ENCODE results near the gene CCER1.

Gene CCER1

GRCh38 chr12:90972226-90972625 is 17.2 kb upstream of the CCER1 start:
- no peak for DNase-seq (ENCODE audit: low spot score)
- ChIA-PET POLR2A (ENCODE audit: low non-redundant PET) (no interaction called here), CTCF (no interaction called here)
- TF ChIP-seq CTCF (conservative IDR thresholded peaks at IDR 0.05; ENCODE audit: low read depth), result no peak
- no peak overlapping the region for H3K27ac ChIP-seq

GRCh38 chr12:90970911-90971310 is 15.9 kb upstream of the CCER1 start:
- ChIA-PET POLR2A (ENCODE audit: low non-redundant PET) (no interaction called here), CTCF (no interaction called here)
- H3K27ac ChIP-seq, result no peak overlapping the region
- DNase-seq (ENCODE audit: low spot score), result no peak
- no peak for TF ChIP-seq CTCF (conservative IDR thresholded peaks at IDR 0.05; ENCODE audit: low read depth)

- DNase-seq (ENCODE audit: low spot score), result no peak
- POLR2A ChIA-PET (ENCODE audit: low non-redundant PET), result no interaction called here
- CTCF ChIA-PET, result no interaction called here
Observed at GRCh38 chr12:90970471-90970870, 15.5 kb upstream of the CCER1 start.

GRCh38 chr12:90969851-90970250 is 14.9 kb upstream of the CCER1 start:
- DNase-seq (ENCODE audit: low spot score), result no peak
- ChIA-PET CTCF (interaction anchor here (0.7 kb wide), 1 partner anchor 609 kb away, joined by 3 read pairs; no protein-coding TSS in a partner anchor), POLR2A (ENCODE audit: low non-redundant PET) (no interaction called here)
- no peak overlapping the region for H3K27ac ChIP-seq
- TF ChIP-seq CTCF (conservative IDR thresholded peaks at IDR 0.05; ENCODE audit: low read depth), result no peak

More at GRCh38 chr12:90970471-90970870, 15.5 kb upstream of the CCER1 start:
- TF ChIP-seq CTCF (conservative IDR thresholded peaks at IDR 0.05; ENCODE audit: low read depth), result no peak
- H3K27ac ChIP-seq, result no peak overlapping the region

GRCh38 chr12:90969346-90969745 is 14.4 kb upstream of the CCER1 start:
- no peak overlapping the region for H3K27ac ChIP-seq
- TF ChIP-seq CTCF (conservative IDR thresholded peaks at IDR 0.05; ENCODE audit: low read depth), result no peak
- ChIA-PET CTCF (interaction anchor here (0.7 kb wide), 1 partner anchor 609 kb away, joined by 3 read pairs; no protein-coding TSS in a partner anchor), POLR2A (ENCODE audit: low non-redundant PET) (no interaction called here)
- DNase-seq (ENCODE audit: low spot score), result no peak

- CTCF ChIA-PET, result no interaction called here
- DNase-seq (ENCODE audit: low spot score), result no peak
- no peak overlapping the region for H3K27ac ChIP-seq
- POLR2A ChIA-PET (ENCODE audit: low non-redundant PET), result no interaction called here
- TF ChIP-seq CTCF (conservative IDR thresholded peaks at IDR 0.05; ENCODE audit: low read depth), result no peak
Observed at GRCh38 chr12:90965204-90965603, 10.2 kb upstream of the CCER1 start.

GRCh38 chr12:90964616-90965015 is 9.6 kb upstream of the CCER1 start:
- no peak overlapping the region for H3K27ac ChIP-seq
- no peak for DNase-seq (ENCODE audit: low spot score)
- TF ChIP-seq CTCF (conservative IDR thresholded peaks at IDR 0.05; ENCODE audit: low read depth), result no peak
- POLR2A ChIA-PET (ENCODE audit: low non-redundant PET), result no interaction called here
- CTCF ChIA-PET, result interaction anchor here (0.7 kb wide), 1 partner anchor 376 kb away, joined by 3 read pairs; no protein-coding TSS in a partner anchor

All from RWPE1 (cell line).